Erythroblast (primary cell): Measurements from ENCODE around the gene MAP6.

Source experiments
- GATA1 ChIP-seq: IDR thresholded peaks from 2 replicates; pipeline ENCODE4 v1.6.1; 2011; ENCODE audit warnings: low read depth, mild to moderate bottlenecking, control low read depth, low read length, moderate library complexity
- POLR2A ChIP-seq: IDR thresholded peaks from 2 replicates; pipeline ENCODE4 v1.6.1; 2011; ENCODE audit warnings: mild to moderate bottlenecking, low read length

- TF ChIP-seq POLR2A (no peak), GATA1 (no peak)
Observed at GRCh38 chr11:75665126-75665525, 3.7 kb downstream of the MAP6 start.
